SKM-1 treated with dmso at 0.1 percent for 144 hours (cell line): ENCODE measurements around the gene TULP4.
A peak's percentile ranks its signal among the peaks of the same experiment; 100 is the strongest.
"Not testable (repeated sequence)": the region's sequence is repeated elsewhere in the genome, so short reads cannot be mapped to it uniquely, and the experiment has no call there.

Experiments used
- DNase-seq: peaks from one replicate; lab custom pipeline; 2025; ENCODE audit not compliant: unreplicated experiment; lab: John Stamatoyannopoulos, UW

The TULP4 gene

DNA sequence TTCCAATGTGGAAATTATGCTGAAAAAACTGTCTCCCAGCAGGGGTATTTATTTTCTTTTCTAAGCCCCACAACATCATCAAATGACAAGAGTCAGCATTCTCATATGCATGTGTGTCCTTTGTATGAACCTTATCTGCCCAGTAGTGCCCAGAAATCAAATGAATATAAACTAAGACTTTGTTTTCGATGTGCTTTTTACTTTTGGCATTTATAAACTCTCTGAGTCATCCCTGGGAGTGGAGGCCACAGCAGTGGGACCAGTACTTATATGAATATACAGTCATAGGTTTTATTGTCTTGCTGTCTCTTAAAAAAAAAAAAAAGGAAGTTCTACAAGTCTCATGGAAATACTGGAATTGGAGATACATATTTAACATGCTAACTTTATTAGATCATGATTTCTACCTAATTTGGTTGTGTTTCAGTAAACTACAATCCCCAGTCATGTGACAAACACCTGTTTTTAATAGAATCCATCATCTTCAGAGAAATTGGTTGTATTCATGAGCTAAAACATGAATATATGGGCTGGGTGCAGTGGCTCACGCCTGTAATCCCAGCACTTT, 148.4 kb downstream of the TULP4 start:
- no peak for DNase-seq

DNA sequence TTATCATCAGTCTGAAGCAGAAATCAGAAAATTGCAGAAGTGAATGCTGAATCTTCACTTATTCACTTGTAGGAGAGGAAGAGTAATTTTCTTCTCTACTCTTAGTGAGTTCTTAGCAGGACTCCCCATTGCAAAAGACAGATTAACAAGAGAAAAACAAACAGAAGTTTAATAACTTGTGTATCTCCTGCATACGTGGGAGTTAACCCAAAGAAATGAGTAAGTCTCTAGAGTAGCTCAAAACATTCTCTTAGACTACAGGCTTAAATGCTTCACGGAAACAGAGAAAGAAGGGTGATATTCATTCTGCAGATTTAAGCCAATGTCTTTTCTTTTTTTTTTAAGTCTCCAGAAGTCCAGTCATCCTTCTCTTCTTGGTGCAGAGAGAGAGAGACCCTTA, 149.7 kb downstream of the TULP4 start:
- DNase-seq = no peak

DNA sequence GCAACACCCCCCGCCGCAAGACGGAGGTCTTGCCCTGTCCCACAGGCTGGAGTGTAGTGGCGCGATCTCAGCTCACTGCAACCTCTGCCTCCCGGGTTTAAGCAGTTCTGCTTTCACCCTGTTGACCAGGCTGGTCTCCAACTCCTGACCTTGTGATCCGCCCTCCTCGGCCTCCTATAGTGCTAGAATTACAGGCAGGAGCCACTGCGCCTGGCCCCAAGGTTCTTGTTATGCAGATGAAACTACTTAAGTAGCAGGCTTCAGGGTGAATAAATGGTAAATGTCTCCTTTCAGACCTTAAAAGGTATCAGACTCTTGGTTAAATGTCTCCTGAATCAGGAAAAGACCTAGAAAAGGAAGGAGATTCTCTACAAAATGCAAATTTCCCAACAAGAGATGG, 152.2 kb downstream of the TULP4 start:
- no peak for DNase-seq

DNA sequence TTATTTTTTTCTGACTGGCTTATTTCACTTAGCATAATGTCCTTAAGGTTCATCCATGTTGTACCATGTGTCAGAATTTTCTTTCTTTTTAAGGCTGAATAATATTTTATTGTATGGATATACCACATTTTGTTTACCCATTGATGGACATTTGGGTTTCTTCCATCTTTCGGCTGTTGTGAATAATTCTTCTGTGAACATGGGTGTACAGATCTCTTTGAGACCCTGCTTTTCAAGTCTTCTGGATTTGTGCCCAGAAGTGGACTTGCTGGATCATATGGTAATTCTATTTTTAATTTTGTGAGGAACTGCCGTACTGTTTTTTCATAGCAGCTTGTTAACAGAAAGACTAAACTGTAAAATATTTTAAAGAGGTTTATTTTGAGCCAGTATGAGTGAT, 153.0 kb downstream of the TULP4 start:
- DNase-seq = no peak

DNA sequence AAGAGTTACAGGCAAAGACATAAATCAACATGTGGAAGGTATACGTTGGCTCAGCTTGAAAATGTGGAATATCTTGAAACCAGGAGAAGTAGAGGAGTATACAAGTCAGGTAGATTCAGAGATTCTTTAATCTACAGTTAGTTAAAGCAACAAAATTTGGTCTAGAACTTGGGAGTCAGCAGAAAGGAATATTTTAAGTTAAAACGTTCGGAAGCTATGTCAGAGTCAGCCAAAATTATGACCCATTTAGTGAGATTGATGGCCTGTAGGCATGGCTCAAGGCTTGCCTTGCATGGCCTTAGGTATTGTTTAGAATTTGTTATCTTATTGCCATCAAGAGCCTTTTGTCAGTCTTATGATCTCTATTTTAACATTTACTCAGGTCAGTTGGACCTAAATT, 153.5 kb downstream of the TULP4 start:
- no peak for DNase-seq

DNA sequence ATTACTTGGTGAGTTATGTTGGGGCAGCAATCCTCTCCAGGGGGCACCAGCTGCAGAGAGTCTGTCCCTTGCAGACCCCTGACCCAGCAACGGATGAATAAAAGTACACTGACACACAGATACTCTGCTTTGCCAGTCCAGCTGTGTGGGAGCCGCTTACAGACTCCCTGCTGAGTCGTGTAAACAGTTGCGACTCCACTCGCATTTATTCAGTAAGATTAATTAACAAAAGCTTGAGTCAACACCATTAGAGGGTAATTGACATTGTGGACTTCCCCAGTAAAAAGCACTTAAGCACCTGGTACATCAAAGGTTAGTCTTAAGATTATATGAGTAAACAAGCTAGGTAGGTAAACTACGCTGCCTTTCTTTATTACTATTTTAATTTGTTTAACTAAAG, 155.7 kb downstream of the TULP4 start:
- DNase-seq = no peak

DNA sequence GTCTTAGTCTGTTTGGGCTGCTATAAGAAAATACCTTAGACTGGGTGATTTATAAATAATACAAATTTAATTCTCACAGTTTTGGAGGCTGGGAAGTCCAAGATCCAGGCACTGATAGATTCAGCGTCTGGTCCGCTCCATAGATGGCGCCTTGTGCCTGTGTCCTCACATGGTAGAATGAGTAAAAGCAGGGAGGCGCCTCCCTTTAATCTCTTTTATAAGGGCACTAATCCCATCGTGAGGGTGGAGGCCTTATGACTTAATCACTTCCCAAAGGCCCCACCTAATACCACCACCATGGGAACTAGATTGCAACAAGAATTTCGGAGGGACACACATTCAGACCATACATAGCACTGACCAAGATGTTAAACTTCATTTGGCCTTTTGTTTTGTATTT, 156.4 kb downstream of the TULP4 start:
- DNase-seq = no peak

DNA sequence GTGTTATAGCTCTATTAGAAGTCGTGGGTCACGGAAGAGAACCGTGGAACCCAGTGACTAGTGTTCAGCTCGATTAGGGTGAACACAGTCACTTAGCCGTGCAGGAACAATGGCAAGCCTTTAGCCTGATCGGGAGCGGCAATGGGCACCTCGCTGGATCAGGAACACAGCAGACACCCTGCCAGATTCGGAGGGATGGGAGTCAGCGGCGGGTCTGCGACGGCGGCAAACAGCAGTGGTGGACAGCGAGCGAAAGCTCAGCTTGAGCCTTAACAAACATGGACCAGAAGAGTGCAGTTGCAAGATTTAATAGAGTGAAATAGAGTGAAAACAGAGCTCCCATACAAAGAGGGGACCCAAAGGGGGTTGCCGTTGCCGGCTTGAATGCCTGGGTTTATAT, 157.8 kb downstream of the TULP4 start:
- DNase-seq = not testable (repeated sequence)

DNA sequence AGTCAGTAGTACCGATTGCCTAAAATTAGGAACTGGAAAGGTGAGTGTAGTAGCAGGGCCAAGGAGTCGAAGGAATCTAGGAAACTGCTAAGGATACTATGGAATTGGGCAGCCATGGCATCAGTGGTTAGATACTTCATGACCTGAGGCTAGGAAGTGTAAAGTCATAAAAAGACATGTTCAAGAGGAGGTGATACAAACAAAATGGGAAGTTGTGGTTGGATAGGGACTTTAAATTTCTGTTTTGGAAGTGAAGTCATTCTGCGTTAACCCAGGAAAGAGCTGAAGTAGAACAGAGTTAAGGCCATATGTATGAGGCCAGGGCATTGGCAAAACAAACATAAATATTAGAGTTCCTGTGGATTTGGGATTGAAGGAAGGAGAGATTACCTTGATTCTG, 159.1 kb downstream of the TULP4 start:
- peak; percentile 55 for DNase-seq

DNA sequence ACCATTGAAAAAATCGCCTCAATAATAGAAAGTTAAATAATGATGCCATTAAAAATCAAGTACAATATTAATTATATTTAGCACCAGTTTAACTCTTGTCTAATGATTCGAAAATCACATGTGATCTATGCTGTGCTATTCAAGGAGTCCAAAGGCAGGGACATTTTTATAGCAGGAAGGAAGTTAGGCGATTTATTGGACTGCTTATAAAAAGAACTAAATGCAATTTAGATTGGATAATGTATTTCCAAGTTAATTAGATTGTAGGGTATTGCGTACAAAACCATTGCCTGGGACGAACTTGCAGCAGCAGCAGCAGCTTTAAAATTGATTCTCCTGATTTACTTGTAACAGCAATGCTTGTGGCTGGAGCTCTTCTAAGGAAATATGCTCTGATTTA, 160.2 kb downstream of the TULP4 start:
- DNase-seq = no peak

DNA sequence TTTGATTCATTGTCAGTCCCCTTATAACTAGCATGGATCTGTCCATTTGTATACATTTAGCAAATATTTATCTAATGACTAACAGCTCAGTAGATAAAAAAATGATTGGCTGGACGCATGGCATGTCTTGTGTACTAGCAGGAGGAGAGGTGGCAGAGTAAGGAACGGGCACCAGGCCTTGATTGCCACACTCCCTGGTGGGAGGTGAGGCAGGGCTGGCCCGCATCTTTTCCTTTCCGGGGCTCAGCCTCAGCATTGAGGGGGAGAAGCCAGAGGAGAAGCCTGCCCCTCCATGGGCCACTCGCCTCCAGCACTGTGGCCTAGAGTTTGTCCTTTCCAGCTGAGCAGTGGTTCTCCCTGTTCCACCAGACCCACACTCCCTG, 162.7 kb downstream of the TULP4 start:
- no peak for DNase-seq

DNA sequence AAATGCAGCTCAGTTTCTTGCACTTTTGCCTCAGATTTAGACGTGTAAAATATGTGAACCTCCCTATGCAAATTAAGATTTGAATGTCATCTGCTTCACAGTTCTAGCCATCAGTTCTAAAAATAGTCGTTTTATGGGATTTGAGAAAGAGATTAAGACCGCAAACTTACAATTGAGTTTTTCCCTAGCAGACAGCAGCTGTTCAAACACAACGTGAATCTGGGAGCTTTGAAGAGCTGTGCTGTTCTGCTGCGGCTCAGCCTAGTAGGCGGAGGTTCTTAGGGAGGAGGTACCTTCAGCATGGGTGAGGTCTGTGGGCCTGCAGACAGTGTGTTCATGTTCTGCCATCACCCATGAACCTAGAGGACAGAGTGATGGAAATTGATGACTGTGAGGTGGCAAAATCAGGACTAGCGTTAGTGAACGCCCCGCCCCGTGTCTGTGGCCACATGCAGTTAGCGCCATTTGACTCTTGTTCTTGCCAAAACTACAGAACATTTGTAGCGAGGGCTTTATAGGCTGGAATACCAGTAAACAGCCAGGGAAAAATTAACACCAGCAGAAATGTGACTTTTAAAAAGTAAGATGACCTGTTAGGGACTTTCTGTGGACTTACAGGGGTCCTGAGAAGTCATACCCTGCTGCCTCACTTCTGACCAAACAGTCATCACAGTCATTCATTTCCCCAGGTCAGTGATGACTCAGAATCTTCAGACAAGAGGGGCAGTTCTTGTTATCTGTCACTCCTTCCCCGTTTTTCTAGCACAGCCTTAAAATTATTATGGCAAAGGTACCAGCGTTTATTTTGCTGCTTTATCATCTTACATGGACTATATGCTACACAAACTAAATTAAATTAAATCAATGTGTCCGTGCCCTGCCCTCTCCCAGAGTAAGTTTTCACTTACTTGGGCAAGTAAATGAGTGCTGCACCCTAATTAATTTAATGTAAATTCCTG, 163.4 kb downstream of the TULP4 start:
- DNase-seq = no peak

DNA sequence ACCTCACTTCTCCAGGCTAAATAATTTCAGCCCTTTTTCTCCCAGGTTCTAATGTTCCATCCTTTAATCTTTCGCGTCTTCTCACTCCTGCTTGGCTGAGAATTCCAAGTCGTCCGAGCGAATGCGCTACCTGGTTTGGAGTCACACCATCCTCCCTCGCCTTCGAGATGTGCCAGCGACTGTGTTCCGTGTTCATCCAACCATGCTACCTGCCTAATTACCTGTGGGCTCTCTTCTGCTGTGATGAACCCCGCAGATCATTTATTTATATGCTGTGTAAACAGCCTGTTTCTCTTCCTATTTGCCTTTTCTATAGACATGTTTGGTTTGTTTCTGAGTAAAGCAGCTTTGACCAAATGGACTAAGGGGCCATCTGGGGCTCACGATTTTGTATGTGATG, 164.1 kb downstream of the TULP4 start:
- no peak for DNase-seq

DNA sequence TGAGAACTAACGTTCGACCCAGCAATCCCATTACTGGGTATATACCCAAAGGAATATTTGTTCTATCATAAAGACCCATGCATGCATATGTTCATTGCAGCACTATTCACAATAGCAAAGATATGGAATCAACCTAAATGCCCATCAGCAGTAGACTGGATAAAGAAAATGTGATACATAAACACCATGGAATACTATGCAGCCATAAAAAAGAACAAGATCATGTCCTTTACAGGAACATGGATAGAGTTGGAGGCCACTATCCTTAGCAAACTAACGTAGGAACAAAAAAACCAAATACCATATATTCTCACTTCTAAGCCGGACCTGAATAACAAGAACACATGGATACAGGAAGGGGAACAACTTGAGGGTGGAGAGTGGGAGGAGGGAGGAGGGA, 165.5 kb downstream of the TULP4 start:
- not testable (repeated sequence) for DNase-seq

DNA sequence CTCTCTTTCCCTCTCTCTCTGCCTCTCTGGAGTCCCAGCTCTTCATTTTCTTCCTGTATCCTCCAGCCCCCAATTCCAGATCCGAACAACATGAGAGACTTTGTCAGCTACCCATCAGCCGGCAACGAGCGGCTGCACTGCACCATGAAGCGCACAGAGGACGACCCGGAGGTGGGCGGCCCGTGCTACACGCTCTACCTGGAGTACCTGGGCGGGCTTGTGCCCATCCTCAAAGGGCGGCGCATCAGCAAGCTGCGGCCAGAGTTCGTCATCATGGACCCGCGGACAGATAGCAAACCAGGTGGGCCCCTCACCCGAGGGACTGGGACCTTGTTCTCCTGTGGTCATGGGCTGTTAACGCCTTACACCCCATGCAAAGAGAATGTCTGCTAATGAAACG, 168.7 kb downstream of the TULP4 start:
- no peak for DNase-seq

DNA sequence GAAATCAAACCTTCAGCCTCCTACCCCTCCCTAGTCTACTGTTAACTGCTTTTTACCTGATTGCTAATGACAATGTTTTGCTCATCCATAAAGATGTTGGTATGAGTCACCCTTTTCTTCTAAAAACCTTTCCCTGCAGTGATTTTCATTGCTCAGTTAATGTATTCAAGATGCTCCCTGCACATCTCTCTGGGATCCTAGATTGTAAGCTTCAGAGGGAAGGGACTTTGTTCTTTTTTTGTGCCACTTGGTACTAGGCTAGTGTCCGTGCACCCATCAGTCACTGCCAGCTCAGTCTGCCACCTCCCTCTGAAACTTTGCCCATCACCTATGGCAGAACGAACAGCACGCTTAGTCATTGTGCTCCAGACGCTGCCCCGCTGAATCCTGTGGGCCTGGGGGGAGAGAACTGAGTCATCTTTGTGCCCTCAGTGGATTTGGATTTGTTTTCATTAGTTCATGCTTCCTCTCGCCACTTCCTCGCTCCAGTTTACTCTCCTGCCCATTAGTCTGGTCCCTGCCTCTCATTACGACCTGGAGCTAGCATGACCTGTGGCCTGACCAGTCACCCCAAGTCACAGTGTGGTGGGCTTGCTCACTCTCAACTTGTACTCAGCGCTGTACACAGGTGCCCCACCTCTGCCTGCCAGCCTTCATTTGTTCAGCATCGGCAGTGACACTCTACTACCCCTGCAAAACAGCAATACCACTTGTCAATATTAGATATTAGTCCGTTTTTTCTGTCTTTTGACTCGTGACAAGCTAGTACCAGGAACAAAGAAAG, 169.6 kb downstream of the TULP4 start:
- DNase-seq = no peak

DNA sequence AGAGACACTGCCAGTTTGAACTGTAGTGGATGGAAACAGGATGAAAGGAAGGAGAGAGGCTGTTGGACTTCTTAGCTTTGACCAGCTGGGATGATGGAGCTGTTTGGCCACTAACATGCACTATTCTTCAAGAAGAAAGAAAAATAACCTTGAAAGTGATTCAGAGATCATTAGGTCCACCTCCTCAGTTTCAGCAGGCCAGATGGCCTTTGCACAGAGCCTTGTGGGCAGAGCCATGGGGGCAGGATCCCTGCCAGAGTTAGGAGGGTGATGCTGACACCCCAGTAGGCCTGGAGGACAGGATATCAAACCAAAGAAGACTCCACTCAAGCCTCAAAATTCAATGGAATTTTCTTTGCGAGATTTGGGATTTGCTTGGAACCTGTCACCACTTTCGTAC, 173.2 kb downstream of the TULP4 start:
- DNase-seq = no peak

DNA sequence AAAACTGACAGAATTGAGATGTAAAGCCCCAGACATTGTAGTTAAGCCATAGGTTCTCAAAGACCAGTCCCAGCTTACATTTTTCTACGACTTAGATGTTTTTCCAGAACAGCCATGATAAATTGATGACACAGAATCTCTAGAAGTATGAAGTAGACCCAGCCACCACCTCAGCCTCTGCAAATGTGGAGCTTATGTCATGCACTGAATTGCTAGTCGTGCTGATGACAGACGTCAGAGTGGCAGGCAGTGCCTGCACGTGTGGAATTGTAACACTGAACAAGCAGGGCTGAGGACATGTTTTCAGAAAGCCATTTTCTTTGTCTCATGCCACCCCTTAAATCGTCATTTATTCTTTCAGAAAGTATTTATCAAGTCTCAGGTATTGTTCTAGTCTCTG, 175.2 kb downstream of the TULP4 start:
- no peak for DNase-seq

DNA sequence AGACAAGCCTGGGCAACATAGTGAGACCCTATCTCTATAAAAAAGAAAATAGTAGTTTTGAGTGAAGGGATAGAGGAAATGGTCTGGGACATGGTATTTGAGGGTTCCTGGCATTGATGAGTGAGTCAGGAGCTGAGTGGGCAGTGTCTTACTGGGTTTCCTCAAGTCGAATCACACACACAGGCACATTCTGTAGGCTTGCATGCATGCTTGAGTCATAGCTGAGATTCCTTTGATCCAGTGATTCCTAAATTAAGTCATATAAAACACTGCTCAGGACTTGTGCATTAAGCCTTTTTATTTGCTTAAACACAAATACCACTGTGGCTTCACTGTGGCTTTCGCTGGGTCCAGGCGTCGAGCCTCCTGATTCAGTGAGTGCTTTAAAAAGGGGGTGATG, 175.8 kb downstream of the TULP4 start:
- DNase-seq = no peak

DNA sequence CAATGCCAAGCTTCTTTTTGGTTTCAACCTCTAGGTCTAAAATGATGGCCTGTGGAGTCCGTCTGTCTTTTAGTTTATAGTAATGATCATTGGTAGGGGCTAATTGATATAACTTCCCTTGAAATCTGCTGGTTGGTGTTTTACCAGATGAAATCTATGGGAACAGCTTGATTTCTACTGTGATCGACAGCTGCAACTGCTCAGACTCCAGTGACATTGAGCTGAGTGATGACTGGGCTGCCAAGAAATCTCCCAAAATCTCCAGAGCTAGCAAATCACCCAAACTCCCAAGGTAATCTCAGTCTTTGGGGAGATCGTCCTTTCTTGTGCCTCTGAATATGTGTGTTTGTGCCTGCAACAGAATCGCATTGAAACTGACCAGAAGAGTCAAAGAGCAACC, 177.2 kb downstream of the TULP4 start:
- DNase-seq = no peak

DNA sequence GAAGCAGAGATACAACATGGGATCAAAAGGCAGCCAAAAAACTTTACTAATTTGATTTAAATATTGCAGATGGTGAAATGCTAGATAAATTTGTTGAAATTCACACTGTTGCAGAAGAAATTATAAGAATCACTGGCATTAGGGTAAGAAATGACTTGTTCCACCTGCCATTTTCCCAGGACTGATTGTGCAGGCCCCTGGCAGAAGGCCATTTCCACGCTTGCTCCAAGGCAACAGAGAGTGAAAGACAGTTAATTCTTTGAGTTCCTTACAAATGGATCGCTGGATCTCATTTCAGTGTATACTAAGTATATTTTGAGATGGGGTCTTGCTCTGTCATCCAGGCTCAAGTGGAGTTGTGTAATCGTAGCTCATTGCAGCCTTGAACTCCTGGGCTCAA, 180.6 kb downstream of the TULP4 start:
- DNase-seq = no peak

DNA sequence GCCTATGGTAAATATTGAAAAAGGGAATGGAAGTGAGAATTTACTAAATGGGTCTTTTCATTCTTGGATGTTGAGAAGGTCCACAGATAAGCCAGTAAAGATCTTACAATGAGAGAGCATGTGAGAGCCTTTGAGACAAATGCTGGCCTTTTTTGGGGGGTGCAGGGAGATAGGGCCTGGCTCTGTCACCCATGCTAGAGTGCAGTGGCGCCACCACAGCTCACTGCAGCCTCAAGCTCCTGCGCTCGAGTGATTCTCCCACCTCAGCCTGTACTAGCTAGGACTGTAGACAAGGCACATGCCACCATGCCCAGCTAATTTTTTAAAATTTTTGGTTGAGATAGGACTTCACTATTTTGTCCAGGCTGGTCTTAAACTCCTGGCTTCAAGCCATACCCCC, 184.4 kb downstream of the TULP4 start:
- no peak for DNase-seq
